Spleen (tissue), 7 donors: Measurements from ENCODE around the gene RGS17.

Source experiments
- POLR2AphosphoS5 ChIP-seq, 3 donors: sonication (generic); formaldehyde crosslinking; IDR thresholded peaks; one replicate each; pipeline ENCODE4 v1.5.1; 2017; ENCODE audit warnings: antibody characterized with exemption in 3 of 3
- TF ChIP-seq, protein P1 (sequence below), 11 experiments: fragments of 200-600 bp in 7 of 11; fragments of 450-650 bp in 4 of 11; sonication (generic) in 4 of 11; IDR thresholded peaks in 8 of 11; conservative IDR thresholded peaks in 3 of 11; 1 replicate in 7 of 11; 2 replicates in 4 of 11; pipeline versions ENCODE4 v1.4.0 to v1.8.0; 2016 to 2021; ENCODE audit warnings: antibody characterized with exemption in 11 of 11, inconsistent platforms in 4 of 11, mild to moderate bottlenecking in 1 of 11
- donor health status: DM: no; HTN: no; CAD: no; lungs with moderate emphysema.
- donor health status: DM: no; HTN: no; CAD: no.
- donor health status: DM: no; HTN: no; CAD: no.

GRCh38 chr6:153051801-153052200, 79.3 kb downstream of the RGS17 start:
- TF ChIP-seq POLR2AphosphoS5 (IDR thresholded peaks at IDR 0.05), result no peak
- TF ChIP-seq, protein P1, sequence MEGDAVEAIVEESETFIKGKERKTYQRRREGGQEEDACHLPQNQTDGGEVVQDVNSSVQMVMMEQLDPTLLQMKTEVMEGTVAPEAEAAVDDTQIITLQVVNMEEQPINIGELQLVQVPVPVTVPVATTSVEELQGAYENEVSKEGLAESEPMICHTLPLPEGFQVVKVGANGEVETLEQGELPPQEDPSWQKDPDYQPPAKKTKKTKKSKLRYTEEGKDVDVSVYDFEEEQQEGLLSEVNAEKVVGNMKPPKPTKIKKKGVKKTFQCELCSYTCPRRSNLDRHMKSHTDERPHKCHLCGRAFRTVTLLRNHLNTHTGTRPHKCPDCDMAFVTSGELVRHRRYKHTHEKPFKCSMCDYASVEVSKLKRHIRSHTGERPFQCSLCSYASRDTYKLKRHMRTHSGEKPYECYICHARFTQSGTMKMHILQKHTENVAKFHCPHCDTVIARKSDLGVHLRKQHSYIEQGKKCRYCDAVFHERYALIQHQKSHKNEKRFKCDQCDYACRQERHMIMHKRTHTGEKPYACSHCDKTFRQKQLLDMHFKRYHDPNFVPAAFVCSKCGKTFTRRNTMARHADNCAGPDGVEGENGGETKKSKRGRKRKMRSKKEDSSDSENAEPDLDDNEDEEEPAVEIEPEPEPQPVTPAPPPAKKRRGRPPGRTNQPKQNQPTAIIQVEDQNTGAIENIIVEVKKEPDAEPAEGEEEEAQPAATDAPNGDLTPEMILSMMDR (IDR thresholded peaks at IDR 0.05 in 8 of 11, conservative IDR thresholded peaks at IDR 0.05 in 3 of 11), result no peak
